Right forelimb (tissue), 1 donor: ENCODE data around the gene SEL1L2.
"Not testable (repeated sequence)": the region's sequence is repeated elsewhere in the genome, so short reads cannot be mapped to it uniquely, and the experiment has no call there.

Experiments
- DNase-seq: peaks from one replicate; pipeline ENCODE4 v3.0.0-alpha.2; 2018

Gene SEL1L2

GRCh38 chr20:13990465-13990864 lies at the start of gene SEL1L2:
Gene SEL1L2, minus strand, starts transcription at chr20:13990614. Its CDS starts 80 bp downstream, at chr20:13990534.
- no peak for DNase-seq

GRCh38 chr20:14036567-14036966 lies 46.2 kb upstream of the SEL1L2 start:
- no peak for DNase-seq

GRCh38 chr20:14033310-14033709 lies 42.9 kb upstream of the SEL1L2 start:
- DNase-seq = no peak

- no peak for DNase-seq
Observed at GRCh38 chr20:14030991-14031390, 40.6 kb upstream of the SEL1L2 start.

GRCh38 chr20:14012671-14013070 lies 22.3 kb upstream of the SEL1L2 start:
- DNase-seq = no peak

GRCh38 chr20:14009208-14009607 lies 18.8 kb upstream of the SEL1L2 start:
- no peak for DNase-seq

GRCh38 chr20:14005996-14006395 lies 15.6 kb upstream of the SEL1L2 start:
- DNase-seq = no peak

- DNase-seq = no peak
Observed at GRCh38 chr20:14000917-14001316, 10.5 kb upstream of the SEL1L2 start.

GRCh38 chr20:13996265-13996664 lies 5.9 kb upstream of the SEL1L2 start:
- DNase-seq = peak; percentile 43

- no peak for DNase-seq
Observed at GRCh38 chr20:13995841-13996240, 5.4 kb upstream of the SEL1L2 start.

- peak; percentile 92 for DNase-seq
Observed at GRCh38 chr20:13995086-13995665, 4.8 kb upstream of the SEL1L2 start, which contains the start of gene MACROD2. Gene MACROD2, plus strand, starts transcription at chr20:13995516.

- DNase-seq = not testable (repeated sequence)
Observed at GRCh38 chr20:13991955-13992354, 1.5 kb upstream of the SEL1L2 start.

GRCh38 chr20:13991311-13991710 lies 897 bp upstream of the SEL1L2 start:
- no peak for DNase-seq

GRCh38 chr20:13984211-13984610 lies 6.2 kb downstream of the SEL1L2 start:
- no peak for DNase-seq

GRCh38 chr20:13960525-13960924 lies 29.9 kb downstream of the SEL1L2 start:
- DNase-seq = no peak

- DNase-seq = no peak
Observed at GRCh38 chr20:13960119-13960518, 30.3 kb downstream of the SEL1L2 start.

- DNase-seq = no peak
Observed at GRCh38 chr20:13953227-13953626, 37.2 kb downstream of the SEL1L2 start.

GRCh38 chr20:13947719-13948118 lies 42.7 kb downstream of the SEL1L2 start:
- no peak for DNase-seq

- no peak for DNase-seq
Observed at GRCh38 chr20:13941031-13941430, 49.4 kb downstream of the SEL1L2 start.

GRCh38 chr20:13936781-13937576 lies 53.4 kb downstream of the SEL1L2 start:
- no peak for DNase-seq

- DNase-seq = no peak
Observed at GRCh38 chr20:13934992-13935894, 55.2 kb downstream of the SEL1L2 start.

- no peak for DNase-seq
Observed at GRCh38 chr20:13930281-13930680, 60.1 kb downstream of the SEL1L2 start.

- no peak for DNase-seq
Observed at GRCh38 chr20:13929836-13930235, 60.6 kb downstream of the SEL1L2 start.
